Liver (tissue), 9 donors: ENCODE data around the gene APP. TPM values are rescaled to one million over a fixed set of nuclear protein-coding genes. Genes with fewer than 3 reads are reported as not detected.

Experiments
- DNase-seq: peaks from one replicate; pipeline ENCODE4 v3.0.0-alpha.2; 2017; ENCODE audit warnings: low spot score
- H3K27ac ChIP-seq, 2 donors: one replicate each; pipeline ENCODE4 v1.7.0; 2013; ENCODE audit warnings: inconsistent platforms in 2 of 2, low read length in 2 of 2, control low read depth in 1 of 2, low read depth in 1 of 2, mild to moderate bottlenecking in 1 of 2
- H3K27me3 ChIP-seq, 4 donors: one replicate each; pipeline versions ENCODE4 v1.6.1 to v1.7.0; 2013; ENCODE audit warnings: low read length in 3 of 4, inconsistent platforms in 1 of 4, mild to moderate bottlenecking in 1 of 4, moderate library complexity in 1 of 4; ENCODE audit not compliant: control insufficient read depth in 4 of 4, insufficient read depth in 4 of 4
- H3K36me3 ChIP-seq, 4 donors: one replicate each; pipeline versions ENCODE4 v1.6.1 to v1.7.0; 2013; ENCODE audit warnings: low read length in 3 of 4, mild to moderate bottlenecking in 3 of 4, low read depth in 1 of 4, moderate library complexity in 1 of 4; ENCODE audit not compliant: control insufficient read depth in 4 of 4, insufficient read depth in 3 of 4
- H3K4me1 ChIP-seq, 4 donors: one replicate each; pipeline versions ENCODE4 v1.6.1 to v1.7.0; 2013; ENCODE audit warnings: low read length in 3 of 4, mild to moderate bottlenecking in 3 of 4, moderate library complexity in 1 of 4; ENCODE audit not compliant: control insufficient read depth in 4 of 4, insufficient read depth in 4 of 4
- H3K4me3 ChIP-seq, 3 donors: one replicate each; pipeline versions ENCODE4 v1.6.1 to v1.7.0; 2013; ENCODE audit warnings: low read length in 3 of 3, control low read depth in 1 of 3, low read depth in 1 of 3, mild to moderate bottlenecking in 1 of 3
- H3K9ac ChIP-seq, 2 donors: one replicate each; pipeline ENCODE4 v1.7.0; 2013; ENCODE audit warnings: low read length in 2 of 2, mild to moderate bottlenecking in 2 of 2, moderate library complexity in 2 of 2, control low read depth in 1 of 2, low read depth in 1 of 2
- H3K9me3 ChIP-seq, 4 donors: one replicate each; pipeline versions ENCODE4 v1.6.1 to v1.7.0; 2013; ENCODE audit warnings: low read length in 3 of 4; ENCODE audit not compliant: control insufficient read depth in 4 of 4
- EGR1 ChIP-seq, 2 donors: IDR thresholded peaks; 2 replicates each; pipeline ENCODE4 v1.6.1; 2016 to 2018; ENCODE audit warnings: antibody characterized with exemption in 2 of 2, low read depth in 2 of 2
- FOXA1 ChIP-seq: IDR thresholded peaks from 2 replicates; pipeline ENCODE4 v1.6.1; 2016; ENCODE audit warnings: antibody characterized with exemption
- FOXA2 ChIP-seq: IDR thresholded peaks from 2 replicates; pipeline ENCODE4 v1.6.1; 2016; ENCODE audit warnings: antibody characterized with exemption
- GABPA ChIP-seq, 2 donors: IDR thresholded peaks in 1 of 2; conservative IDR thresholded peaks in 1 of 2; 2 replicates each; pipeline ENCODE4 v1.6.1; 2016; ENCODE audit warnings: antibody characterized with exemption in 2 of 2, mild to moderate bottlenecking in 1 of 2, moderate library complexity in 1 of 2
- HNF4A ChIP-seq, 2 donors: conservative IDR thresholded peaks; 2 replicates each; pipeline ENCODE4 v1.6.1; 2016; ENCODE audit warnings: antibody characterized with exemption in 2 of 2, mild to moderate bottlenecking in 2 of 2
- HNF4G ChIP-seq: IDR thresholded peaks from 2 replicates; pipeline ENCODE4 v1.6.1; 2016; ENCODE audit warnings: antibody characterized with exemption
- NR2F2 ChIP-seq: IDR thresholded peaks from 2 replicates; pipeline ENCODE4 v1.6.1; 2016; ENCODE audit warnings: antibody characterized with exemption
- RAD21 ChIP-seq, 2 donors: IDR thresholded peaks; 2 replicates each; pipeline ENCODE4 v1.6.1; 2016; ENCODE audit warnings: antibody characterized with exemption in 2 of 2, mild to moderate bottlenecking in 2 of 2
- TAF1 ChIP-seq: conservative IDR thresholded peaks from 2 replicates; pipeline ENCODE4 v1.6.1; 2016; ENCODE audit warnings: antibody characterized with exemption, mild to moderate bottlenecking
- YY1 ChIP-seq: IDR thresholded peaks from 2 replicates; pipeline ENCODE4 v1.6.1; 2016; ENCODE audit warnings: antibody characterized with exemption, mild to moderate bottlenecking
- WGBS: extraction: QIAGEN DNeasy Blood & Tissue Kit; methylation state at CpG from one replicate; pipeline ENCODE4 v1.1.7; 2013; 5-methylcytosine and 5-hydroxymethylcytosine counted together
- polyA plus RNA-seq, 2 donors: library from polyadenylated mRNA; stranded (reverse) in 1 of 2; unstranded in 1 of 2; fragments of 200-250 nt in 1 of 2; fragments of >200 nt in 1 of 2; fragmentation: Nextera tagmentation in 1 of 2; extraction: Ambion mirVana in 1 of 2; gene quantifications; one replicate each; pipeline versions ENCODE4 v1.2.1 to v1.2.3, GENCODE V29; 2013 to 2015
- total RNA-seq, 2 donors: library from RNA; depleted of rRNA; stranded (reverse); fragments of >200 nt; gene quantifications; one replicate each; pipeline ENCODE4 v1.2.3, GENCODE V29; 2014
- TF ChIP-seq, protein P1 (sequence below): IDR thresholded peaks from 2 replicates; pipeline ENCODE4 v1.6.1; 2016; ENCODE audit warnings: antibody characterized with exemption
- TF ChIP-seq, protein P2 (sequence below): IDR thresholded peaks from 2 replicates; pipeline ENCODE4 v1.6.1; 2016; ENCODE audit warnings: antibody characterized with exemption
- TF ChIP-seq, protein P3 (sequence below): fragments of 150-350 bp; IDR thresholded peaks from 2 replicates; pipeline ENCODE4 v1.5.1; 2017; ENCODE audit warnings: improper control_type of control experiment, low read depth, low read length; ENCODE audit not compliant: missing input control
- donor health status: healthy.
- donor health status: healthy.
- donor health status: healthy.
- donor health status: healthy.
- donor health status: healthy.

Gene APP
- total and polyA plus RNA-seq, 4 donors: 24.9 to 201 (median 111) TPM

DNA sequence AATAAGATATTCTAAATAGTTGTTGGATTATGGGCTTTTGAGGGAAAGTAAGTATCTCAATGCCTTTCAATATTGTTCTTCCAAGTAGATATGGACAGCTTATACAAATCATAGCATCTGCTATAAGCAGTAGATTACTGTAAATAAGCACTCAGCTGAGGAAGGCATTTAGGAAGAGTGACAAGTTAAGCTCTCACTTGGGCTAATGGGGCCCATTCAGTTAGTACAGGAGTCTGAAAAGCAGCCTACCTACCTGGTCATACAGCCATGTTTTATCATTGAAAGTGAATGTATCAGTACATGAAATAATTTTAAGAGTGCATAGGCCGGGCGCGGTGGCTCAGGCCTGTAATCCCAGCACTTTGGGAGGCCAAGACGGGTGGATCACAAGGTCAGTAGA lies 73.1 kb downstream of the APP start:
- H3K4me3 ChIP-seq: no peak overlapping the region
- over 99% methylated on average over 4 of the region's 4 CpGs for whole genome bisulfite sequencing
- H3K36me3 ChIP-seq: no peaks in the 10 kb centered on the region
- no peak overlapping the region for H3K9ac ChIP-seq
- H3K27me3 ChIP-seq: no peaks in the 10 kb centered on the region
- H3K4me1 ChIP-seq: no peaks in the 10 kb centered on the region
- DNase-seq: no peak
- TF ChIP-seq RAD21 (IDR thresholded peaks at IDR 0.05) (no peak), FOXA1 (no peak), YY1 (no peak), EGR1 (IDR thresholded peaks at IDR 0.05; ENCODE audit: low read depth in 2 of 2) (no peak), NR2F2 (no peak)
- TF ChIP-seq, protein P1, sequence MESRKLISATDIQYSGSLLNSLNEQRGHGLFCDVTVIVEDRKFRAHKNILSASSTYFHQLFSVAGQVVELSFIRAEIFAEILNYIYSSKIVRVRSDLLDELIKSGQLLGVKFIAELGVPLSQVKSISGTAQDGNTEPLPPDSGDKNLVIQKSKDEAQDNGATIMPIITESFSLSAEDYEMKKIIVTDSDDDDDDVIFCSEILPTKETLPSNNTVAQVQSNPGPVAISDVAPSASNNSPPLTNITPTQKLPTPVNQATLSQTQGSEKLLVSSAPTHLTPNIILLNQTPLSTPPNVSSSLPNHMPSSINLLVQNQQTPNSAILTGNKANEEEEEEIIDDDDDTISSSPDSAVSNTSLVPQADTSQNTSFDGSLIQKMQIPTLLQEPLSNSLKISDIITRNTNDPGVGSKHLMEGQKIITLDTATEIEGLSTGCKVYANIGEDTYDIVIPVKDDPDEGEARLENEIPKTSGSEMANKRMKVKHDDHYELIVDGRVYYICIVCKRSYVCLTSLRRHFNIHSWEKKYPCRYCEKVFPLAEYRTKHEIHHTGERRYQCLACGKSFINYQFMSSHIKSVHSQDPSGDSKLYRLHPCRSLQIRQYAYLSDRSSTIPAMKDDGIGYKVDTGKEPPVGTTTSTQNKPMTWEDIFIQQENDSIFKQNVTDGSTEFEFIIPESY: no peak
- TF ChIP-seq, protein P2, sequence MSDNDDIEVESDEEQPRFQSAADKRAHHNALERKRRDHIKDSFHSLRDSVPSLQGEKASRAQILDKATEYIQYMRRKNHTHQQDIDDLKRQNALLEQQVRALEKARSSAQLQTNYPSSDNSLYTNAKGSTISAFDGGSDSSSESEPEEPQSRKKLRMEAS: no peak
- H3K9me3 ChIP-seq: no peaks in the 10 kb centered on the region
- H3K27ac ChIP-seq: no peak overlapping the region

DNA sequence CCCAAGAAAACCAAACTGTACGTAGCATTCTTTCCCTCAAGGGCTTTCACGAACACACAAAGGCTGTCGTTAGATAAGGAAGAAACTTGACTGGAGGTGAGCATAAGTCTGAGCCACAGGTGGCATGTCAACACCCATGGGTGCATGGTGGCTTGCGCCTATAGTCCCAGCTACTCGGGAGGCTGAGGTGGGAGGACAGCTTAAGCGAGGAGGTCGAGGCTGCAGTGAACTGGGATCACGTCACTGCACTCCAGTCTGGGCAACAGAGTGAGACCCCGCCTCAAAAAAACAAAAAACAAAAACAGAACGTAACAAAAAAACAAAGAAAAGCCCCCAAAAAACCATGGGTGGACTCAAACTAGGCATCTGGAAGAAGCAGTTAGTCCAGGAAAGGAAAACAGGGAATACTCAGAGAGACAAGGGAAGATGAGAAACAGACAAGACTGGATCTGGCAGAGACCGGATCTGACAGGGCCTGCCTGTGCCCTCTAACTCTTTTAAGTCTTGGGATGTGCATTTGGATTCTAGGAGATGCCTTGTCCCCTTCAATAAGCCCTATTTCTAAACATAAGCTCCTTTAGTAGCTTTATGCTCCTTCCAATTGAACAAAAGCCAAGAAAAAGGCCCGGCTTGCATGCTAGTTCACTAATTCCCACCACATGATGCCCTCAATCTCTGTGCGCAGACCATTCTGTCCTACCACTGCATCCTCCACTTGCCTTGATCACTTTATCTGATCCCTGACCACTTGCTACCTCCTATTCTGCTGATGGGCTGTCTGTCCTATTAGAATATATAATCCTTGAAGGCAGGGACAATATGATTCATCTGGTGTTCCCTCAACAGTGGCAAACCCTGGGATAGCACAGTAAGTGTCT lies 73.8 kb downstream of the APP start:
- Histone ChIP-seq H3K9me3 (no peaks in the 10 kb centered on the region), H3K36me3 (no peaks in the 10 kb centered on the region), H3K9ac (no peak overlapping the region), H3K27ac (no peak overlapping the region), H3K4me1 (no peaks in the 10 kb centered on the region), H3K4me3 (no peak overlapping the region), H3K27me3 (no peaks in the 10 kb centered on the region)
- 96% methylated on average over 13 of the region's 13 CpGs for WGBS
- no peak for DNase-seq
- TF ChIP-seq FOXA2 (no peak), EGR1 (IDR thresholded peaks at IDR 0.05; ENCODE audit: low read depth in 2 of 2) (no peak), YY1 (no peak), TAF1 (no peak), RAD21 (IDR thresholded peaks at IDR 0.05) (no peak), HNF4G (no peak), HNF4A (conservative IDR thresholded peaks at IDR 0.05) (no peak), FOXA1 (no peak), GABPA (IDR thresholded peaks at IDR 0.05 in 1 of 2, conservative IDR thresholded peaks at IDR 0.05 in 1 of 2) (no peak)
- TF ChIP-seq, protein P3, sequence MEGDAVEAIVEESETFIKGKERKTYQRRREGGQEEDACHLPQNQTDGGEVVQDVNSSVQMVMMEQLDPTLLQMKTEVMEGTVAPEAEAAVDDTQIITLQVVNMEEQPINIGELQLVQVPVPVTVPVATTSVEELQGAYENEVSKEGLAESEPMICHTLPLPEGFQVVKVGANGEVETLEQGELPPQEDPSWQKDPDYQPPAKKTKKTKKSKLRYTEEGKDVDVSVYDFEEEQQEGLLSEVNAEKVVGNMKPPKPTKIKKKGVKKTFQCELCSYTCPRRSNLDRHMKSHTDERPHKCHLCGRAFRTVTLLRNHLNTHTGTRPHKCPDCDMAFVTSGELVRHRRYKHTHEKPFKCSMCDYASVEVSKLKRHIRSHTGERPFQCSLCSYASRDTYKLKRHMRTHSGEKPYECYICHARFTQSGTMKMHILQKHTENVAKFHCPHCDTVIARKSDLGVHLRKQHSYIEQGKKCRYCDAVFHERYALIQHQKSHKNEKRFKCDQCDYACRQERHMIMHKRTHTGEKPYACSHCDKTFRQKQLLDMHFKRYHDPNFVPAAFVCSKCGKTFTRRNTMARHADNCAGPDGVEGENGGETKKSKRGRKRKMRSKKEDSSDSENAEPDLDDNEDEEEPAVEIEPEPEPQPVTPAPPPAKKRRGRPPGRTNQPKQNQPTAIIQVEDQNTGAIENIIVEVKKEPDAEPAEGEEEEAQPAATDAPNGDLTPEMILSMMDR: no peak
- TF ChIP-seq, protein P1: no peak
- TF ChIP-seq, protein P2: no peak
